A673 (cell line): ENCODE results near the gene RNF41.

Experiments
- CTCF ChIP-seq: fragments of 300-800, 200-600 bp; sonication (generic); conservative IDR thresholded peaks from 2 replicates; pipeline ENCODE4 v1.5.1; 2017; ENCODE audit warnings: low read depth, mild to moderate bottlenecking, antibody characterized with exemption, low read length, moderate library complexity, mixed read lengths
- EZH2 ChIP-seq: fragments of 200-600 bp; sonication (generic); IDR thresholded peaks from 2 replicates; pipeline ENCODE4 v1.6.1; 2017; ENCODE audit warnings: borderline replicate concordance, low read depth, mild to moderate bottlenecking, mixed read lengths, antibody characterized with exemption, low read length; ENCODE audit not compliant: poor library complexity, severe bottlenecking

- TF ChIP-seq CTCF: no peak
- TF ChIP-seq EZH2: no peak
These were observed 38.7 kb upstream of the RNF41 start for GRCh38 chr12:56260380-56260779.
